CD8-positive, alpha-beta memory T cell (primary cell): Measurements from ENCODE around the gene SPDYE2B. TPM values are rescaled to one million over a fixed set of nuclear protein-coding genes. Genes with fewer than 3 reads are reported as not detected.
"Not testable (repeated sequence)": the region's sequence is repeated elsewhere in the genome, so short reads cannot be mapped to it uniquely, and the experiment has no call there.

ENCODE experiments used
- CTCF ChIA-PET: fragments of 350-600 bp; sonication (Branson Sonifier 250); formaldehyde crosslinking; loops from one replicate; lab custom pipeline; 2021; ENCODE audit warnings: antibody characterized with exemption; lab: Charles Lee
- POLR2A ChIA-PET: fragments of 350-600 bp; sonication (Branson Sonifier 250); formaldehyde crosslinking; loops from one replicate; lab custom pipeline; 2021; ENCODE audit warnings: antibody characterized with exemption; lab: Charles Lee
- DNase-seq, 5 donors: peaks; one replicate each; pipeline versions ENCODE4 v3.0.0 to v3.0.0-alpha.2; 2020 to 2022; ENCODE audit warnings: mixed read lengths in 1 of 5
- H3K27ac ChIP-seq: one replicate; pipeline ENCODE4 v1.7.0; 2013; ENCODE audit warnings: low read depth, mild to moderate bottlenecking, low read length, moderate library complexity
- H3K27me3 ChIP-seq: 2 replicates; pipeline ENCODE4 v1.7.0; 2013; ENCODE audit warnings: low read length, mild to moderate bottlenecking; ENCODE audit not compliant: insufficient read depth, poor library complexity, severe bottlenecking
- H3K36me3 ChIP-seq: 2 replicates; pipeline ENCODE4 v1.7.0; 2013; ENCODE audit warnings: mild to moderate bottlenecking, low read length, moderate library complexity; ENCODE audit not compliant: insufficient read depth
- H3K4me1 ChIP-seq: 2 replicates; pipeline ENCODE4 v1.7.0; 2013; ENCODE audit warnings: mild to moderate bottlenecking, low read length, moderate library complexity; ENCODE audit not compliant: insufficient read depth
- H3K4me3 ChIP-seq: 2 replicates; pipeline ENCODE4 v1.7.0; 2013; ENCODE audit warnings: mild to moderate bottlenecking, low read length
- H3K9me3 ChIP-seq: 2 replicates; pipeline ENCODE4 v1.7.0; 2013; ENCODE audit warnings: mild to moderate bottlenecking, low read length
- H3K27ac Mint-ChIP-seq, 8 donors: one replicate each; pipeline ENCODE4 v1.8.0; 2020 to 2021; ENCODE audit warnings: mixed read lengths in 8 of 8, mild to moderate bottlenecking in 6 of 8, inconsistent platforms in 3 of 8, moderate library complexity in 3 of 8
- H3K27me3 Mint-ChIP-seq, 2 donors: one replicate each; pipeline ENCODE4 v1.8.0; 2020 to 2021; ENCODE audit warnings: mixed read lengths in 2 of 2, mild to moderate bottlenecking in 1 of 2, moderate library complexity in 1 of 2
- H3K36me3 Mint-ChIP-seq, 3 donors: one replicate each; pipeline ENCODE4 v1.8.0; 2020 to 2021; ENCODE audit warnings: mixed read lengths in 3 of 3, inconsistent platforms in 1 of 3, mild to moderate bottlenecking in 1 of 3
- H3K4me1 Mint-ChIP-seq, 3 donors: one replicate each; pipeline ENCODE4 v1.8.0; 2020 to 2021; ENCODE audit warnings: mixed read lengths in 3 of 3, inconsistent platforms in 1 of 3, mild to moderate bottlenecking in 1 of 3
- H3K4me3 Mint-ChIP-seq, 7 donors: one replicate each; pipeline ENCODE4 v1.8.0; 2020 to 2021; ENCODE audit warnings: mixed read lengths in 7 of 7, mild to moderate bottlenecking in 6 of 7, moderate library complexity in 4 of 7, inconsistent platforms in 2 of 7
- H3K9me3 Mint-ChIP-seq, 5 donors: one replicate each; pipeline ENCODE4 v1.8.0; 2020 to 2022; ENCODE audit warnings: mixed read lengths in 5 of 5, mild to moderate bottlenecking in 3 of 5, moderate library complexity in 2 of 5, inconsistent platforms in 1 of 5
- polyA plus RNA-seq: library from polyadenylated mRNA; unstranded; fragments of 300-500 nt; fragmentation: Illumina TruSeq; gene quantifications from one replicate; pipeline ENCODE4 v1.2.3, GENCODE V29; 2021
- total RNA-seq, 2 experiments: library from RNA; stranded (reverse); gene quantifications; one replicate each; pipeline ENCODE4 v1.2.3, GENCODE V29; 2021

Gene SPDYE2B
- total and polyA plus RNA-seq, 3 experiments from 2014 or later = 0.28 TPM; not detected in 2

DNA sequence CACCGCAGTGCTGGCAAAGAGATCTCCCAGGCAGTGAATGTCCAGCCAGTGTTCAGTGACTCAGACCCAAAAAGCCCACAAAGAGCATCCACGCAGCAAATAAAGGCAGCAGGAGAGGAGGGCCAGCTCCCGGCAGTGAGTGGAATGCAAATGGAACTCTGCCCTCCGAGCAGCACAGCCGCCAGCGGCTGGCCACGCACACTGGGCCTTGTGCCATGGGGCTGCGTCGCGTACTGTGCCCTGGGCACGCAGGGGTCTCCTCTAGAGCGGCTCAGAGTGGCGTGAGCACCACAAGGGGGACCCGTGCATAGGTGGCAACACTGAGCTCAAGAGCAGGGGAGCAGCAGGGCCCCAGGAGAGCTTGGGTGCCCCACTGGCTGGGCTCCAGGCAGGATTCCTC, 17.4 kb downstream of the SPDYE2B start:
- H3K36me3 ChIP-seq, DNase-seq, POLR2A ChIA-PET, H3K4me3 ChIP-seq, H3K27ac Mint-ChIP-seq, H3K4me1 ChIP-seq, H3K4me3 Mint-ChIP-seq, H3K9me3 ChIP-seq, H3K9me3 Mint-ChIP-seq, H3K27ac ChIP-seq, H3K36me3 Mint-ChIP-seq, CTCF ChIA-PET, H3K4me1 Mint-ChIP-seq, H3K27me3 Mint-ChIP-seq, H3K27me3 ChIP-seq: not testable (repeated sequence)

DNA sequence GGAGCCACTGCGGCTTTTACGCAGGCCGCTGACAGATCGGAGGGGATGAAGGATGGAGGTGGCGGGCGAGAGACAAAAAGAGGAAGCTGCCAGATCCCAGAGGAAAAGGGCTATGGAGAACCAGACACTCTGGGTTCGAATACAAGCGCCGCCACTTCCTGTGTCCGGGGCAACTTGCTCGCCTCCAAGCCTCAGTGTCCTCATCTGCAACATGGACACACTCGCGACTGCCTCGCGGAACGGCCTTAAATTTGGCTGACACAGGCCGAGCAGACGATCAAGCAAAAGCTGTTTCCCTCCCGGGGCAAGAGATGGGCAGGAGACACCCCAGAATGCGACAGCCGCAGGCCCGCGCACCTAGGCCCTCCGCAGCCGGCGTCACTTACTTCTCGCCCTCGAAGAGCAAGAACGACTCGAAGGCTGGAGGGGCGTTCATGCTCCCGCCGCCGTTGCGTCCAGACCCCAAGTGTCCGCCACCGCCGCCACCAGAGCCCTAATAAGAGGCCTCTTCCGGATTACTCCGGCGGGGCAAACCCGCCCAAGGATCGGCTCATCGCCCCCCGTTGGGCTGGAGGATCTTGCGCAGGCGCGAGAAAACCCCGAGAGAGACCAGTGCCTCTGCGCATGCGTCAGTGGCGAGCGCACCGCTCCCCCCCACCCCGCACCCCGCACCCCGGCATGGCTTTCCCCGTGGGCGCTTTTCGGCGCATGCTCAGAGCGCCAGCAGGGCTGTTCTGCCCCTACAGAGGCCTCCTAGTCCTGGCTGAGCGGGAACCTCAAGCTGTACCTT, 21.2 kb downstream of the SPDYE2B start, which contains the start of gene POLR2J2:
Gene POLR2J2, minus strand, starts transcription at position 498 of the 790 bp plus-strand sequence. Its CDS starts 62 bp downstream, at position 436.
- H3K4me3 ChIP-seq, CTCF ChIA-PET, H3K27me3 ChIP-seq, H3K36me3 Mint-ChIP-seq, H3K27me3 Mint-ChIP-seq, H3K4me1 ChIP-seq, H3K36me3 ChIP-seq, H3K27ac ChIP-seq, POLR2A ChIA-PET, H3K9me3 Mint-ChIP-seq, H3K9me3 ChIP-seq, H3K4me1 Mint-ChIP-seq: not testable (repeated sequence)
- peak in 2 of 5 donors; percentile 77 to 83 for DNase-seq
- H3K27ac Mint-ChIP-seq = peak within 1 kb of the TSS in 4 of 8 donors; percentile 74 to 87 (median 82)
- H3K4me3 Mint-ChIP-seq = peak within 1 kb of the TSS in 4 of 7 donors; percentile 78 to 88 (median 79)

DNA sequence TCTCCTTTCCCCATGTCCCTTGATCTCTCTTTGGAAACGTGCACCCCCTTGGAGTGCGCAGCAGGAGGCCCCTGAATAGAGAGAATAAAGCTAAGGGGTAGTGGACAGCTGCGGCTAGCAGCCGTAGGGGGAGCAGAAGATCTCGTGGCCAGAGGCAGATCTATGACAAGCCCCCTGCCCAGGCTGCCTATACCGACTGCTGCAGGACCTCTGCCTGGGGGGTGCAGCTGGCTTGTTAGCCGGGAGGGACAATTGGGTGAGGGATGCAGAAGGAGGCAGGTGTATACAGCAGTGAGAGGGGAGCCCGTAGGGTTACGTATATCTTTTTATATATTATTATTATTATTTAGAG, 21.8 kb downstream of the SPDYE2B start:
- H3K4me3 ChIP-seq, POLR2A ChIA-PET, H3K4me1 Mint-ChIP-seq, H3K27me3 ChIP-seq, H3K36me3 Mint-ChIP-seq, H3K27me3 Mint-ChIP-seq, H3K27ac ChIP-seq, H3K9me3 ChIP-seq, H3K4me1 ChIP-seq, H3K4me3 Mint-ChIP-seq, H3K9me3 Mint-ChIP-seq, H3K36me3 ChIP-seq, DNase-seq, CTCF ChIA-PET: not testable (repeated sequence)
- peak overlapping the region in 1 of 8 donors; percentile 81 for H3K27ac Mint-ChIP-seq

DNA sequence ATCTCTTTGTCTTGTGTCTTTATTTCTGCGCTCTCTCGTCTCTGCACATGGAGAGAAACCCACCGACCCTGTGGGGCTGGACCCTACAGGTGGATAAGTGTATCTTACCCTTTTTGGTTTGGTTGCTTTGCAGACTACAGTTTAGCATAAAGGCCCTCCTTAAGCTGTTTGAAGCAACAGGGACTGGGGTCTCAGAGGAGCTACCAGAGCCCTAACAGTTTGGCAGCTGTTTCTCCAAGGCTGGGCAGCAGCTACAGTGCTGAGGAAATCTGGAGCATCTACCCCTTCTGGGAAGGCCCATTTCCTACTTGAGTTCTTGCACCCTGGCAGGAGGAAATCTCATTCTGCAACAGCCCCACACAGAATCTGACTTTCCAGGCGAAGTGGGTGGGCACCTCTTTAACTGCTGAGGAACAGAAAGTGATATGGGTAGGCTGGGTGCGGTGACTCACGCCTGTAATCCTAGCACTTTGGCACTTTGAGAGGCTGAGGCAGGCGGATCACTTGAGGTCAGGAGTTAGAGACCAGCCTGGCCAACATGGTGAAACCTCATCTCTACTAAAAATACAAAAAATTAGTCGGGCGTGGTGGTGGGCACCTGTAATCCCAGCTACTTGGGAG, 23.4 kb downstream of the SPDYE2B start:
- H3K4me1 ChIP-seq, H3K9me3 ChIP-seq, H3K36me3 Mint-ChIP-seq, CTCF ChIA-PET, H3K27me3 Mint-ChIP-seq, H3K27ac ChIP-seq, H3K4me3 Mint-ChIP-seq, DNase-seq, H3K36me3 ChIP-seq, H3K4me1 Mint-ChIP-seq, H3K27ac Mint-ChIP-seq, POLR2A ChIA-PET, H3K4me3 ChIP-seq, H3K27me3 ChIP-seq, H3K9me3 Mint-ChIP-seq: not testable (repeated sequence)

DNA sequence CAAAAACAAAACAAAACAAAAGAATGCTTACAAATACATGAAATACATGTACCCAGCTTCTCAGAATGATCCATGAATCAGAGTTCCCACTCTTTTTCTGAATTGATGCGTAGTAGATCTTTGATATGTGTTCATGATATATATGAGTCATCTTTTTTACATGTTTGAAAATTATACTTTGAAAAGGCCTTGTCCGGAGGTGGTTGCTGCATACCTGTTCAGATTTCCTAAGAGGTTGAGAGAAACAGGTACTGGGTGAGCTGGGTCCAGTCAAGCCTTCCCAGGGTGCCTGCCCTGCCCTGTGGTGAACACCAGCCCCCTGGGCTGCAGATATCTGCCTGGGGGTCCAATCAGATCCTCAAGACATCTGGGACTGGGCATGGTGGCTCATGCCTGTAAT, 25.4 kb downstream of the SPDYE2B start:
- H3K4me3 Mint-ChIP-seq, H3K27me3 ChIP-seq, H3K9me3 Mint-ChIP-seq, POLR2A ChIA-PET, H3K4me1 Mint-ChIP-seq, H3K27me3 Mint-ChIP-seq, CTCF ChIA-PET, DNase-seq, H3K9me3 ChIP-seq, H3K4me1 ChIP-seq, H3K4me3 ChIP-seq, H3K27ac ChIP-seq, H3K36me3 Mint-ChIP-seq, H3K36me3 ChIP-seq, H3K27ac Mint-ChIP-seq: not testable (repeated sequence)

DNA sequence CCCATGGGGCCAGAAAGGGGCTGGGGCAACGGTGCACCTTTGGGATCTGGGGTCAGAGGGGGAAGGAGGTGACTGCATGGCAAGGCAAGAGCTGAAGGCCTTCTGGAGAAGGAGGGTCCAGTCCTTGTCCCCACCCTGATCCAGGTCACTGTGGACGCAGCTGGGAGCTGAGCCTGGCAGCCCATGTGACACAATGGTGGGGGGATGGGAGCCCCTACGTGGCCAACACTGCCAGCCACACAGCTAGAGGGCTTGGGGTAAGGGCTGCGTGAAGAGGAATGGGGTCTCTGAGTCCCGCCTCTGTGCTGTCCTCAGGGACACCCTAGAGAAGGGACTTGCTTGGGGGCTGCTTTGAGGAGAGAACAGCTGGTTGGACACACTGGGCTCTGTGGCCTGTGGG, 30.7 kb downstream of the SPDYE2B start:
- H3K4me1 Mint-ChIP-seq, DNase-seq, H3K36me3 ChIP-seq, H3K9me3 Mint-ChIP-seq, H3K4me3 Mint-ChIP-seq, POLR2A ChIA-PET, CTCF ChIA-PET, H3K4me1 ChIP-seq, H3K27ac ChIP-seq, H3K9me3 ChIP-seq, H3K4me3 ChIP-seq, H3K36me3 Mint-ChIP-seq, H3K27ac Mint-ChIP-seq, H3K27me3 ChIP-seq, H3K27me3 Mint-ChIP-seq: not testable (repeated sequence)

DNA sequence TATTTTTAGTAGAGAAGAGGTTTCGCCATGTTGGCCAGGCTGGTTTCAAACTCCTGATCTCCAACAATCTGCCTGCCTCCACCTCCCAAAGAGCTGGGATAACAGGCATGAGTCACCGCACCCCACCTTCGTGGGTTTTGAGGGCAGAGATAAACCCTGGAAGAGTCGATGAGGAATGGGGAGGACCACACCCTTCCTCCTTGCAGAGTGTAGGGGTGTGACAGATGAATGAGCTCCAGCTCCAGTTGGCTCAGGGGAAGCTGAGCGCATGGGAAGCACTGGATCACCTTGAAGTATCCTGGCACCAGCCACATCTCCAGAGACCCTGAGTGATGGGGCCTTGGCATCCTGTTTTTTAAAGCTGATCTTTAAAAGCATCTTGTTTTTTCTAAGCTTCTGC, 32.4 kb downstream of the SPDYE2B start:
- H3K4me1 Mint-ChIP-seq, H3K9me3 Mint-ChIP-seq, H3K4me1 ChIP-seq, H3K9me3 ChIP-seq, POLR2A ChIA-PET, H3K4me3 ChIP-seq, H3K27ac Mint-ChIP-seq, H3K36me3 Mint-ChIP-seq, H3K27me3 Mint-ChIP-seq, CTCF ChIA-PET, H3K27me3 ChIP-seq, H3K36me3 ChIP-seq, H3K27ac ChIP-seq, H3K4me3 Mint-ChIP-seq, DNase-seq: not testable (repeated sequence)

DNA sequence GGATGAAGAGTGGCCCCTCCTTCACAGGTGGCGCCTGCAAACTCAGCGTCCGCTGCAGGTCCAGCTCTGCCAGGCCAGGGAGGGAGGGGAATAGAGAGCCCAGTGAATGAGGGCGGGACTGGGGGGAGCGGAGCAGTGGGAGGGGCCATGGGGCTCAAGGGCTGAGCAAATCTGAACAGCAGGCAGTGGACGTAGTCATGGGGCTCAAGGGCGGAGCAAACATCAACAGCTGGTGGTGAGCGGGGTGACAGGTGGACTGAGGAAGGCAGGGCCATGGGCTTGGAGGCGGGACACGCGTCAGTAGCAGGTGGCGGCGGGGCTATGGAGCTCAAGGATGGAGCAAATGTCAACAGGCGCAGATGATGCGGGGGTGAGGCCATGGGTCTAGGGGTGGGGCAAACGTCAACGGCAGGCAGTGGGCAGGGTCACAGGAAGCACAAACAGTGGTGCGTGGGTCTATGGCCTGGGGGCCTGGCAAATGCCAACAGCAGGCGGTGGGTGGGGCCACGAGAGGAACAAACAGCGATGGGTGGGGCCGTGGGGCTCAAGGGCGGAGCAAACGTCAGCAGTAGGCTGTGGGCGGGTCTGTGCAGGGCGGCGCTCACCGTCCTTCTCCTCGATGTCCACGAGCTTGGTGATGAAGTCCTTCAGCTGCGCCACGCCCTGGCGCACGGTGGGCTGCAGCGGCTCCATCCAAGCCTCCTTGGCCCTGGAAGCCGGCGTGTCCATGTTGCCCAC, 38.3 kb downstream of the SPDYE2B start:
- H3K4me1 Mint-ChIP-seq, H3K4me1 ChIP-seq, H3K27ac Mint-ChIP-seq, H3K4me3 Mint-ChIP-seq, H3K27me3 ChIP-seq, H3K27me3 Mint-ChIP-seq, H3K27ac ChIP-seq, POLR2A ChIA-PET, DNase-seq, H3K4me3 ChIP-seq, CTCF ChIA-PET, H3K36me3 Mint-ChIP-seq, H3K36me3 ChIP-seq, H3K9me3 Mint-ChIP-seq, H3K9me3 ChIP-seq: not testable (repeated sequence)
